Neuron (in vitro differentiated cells): Measurements from ENCODE around the gene TFAP2E.

ENCODE experiments used
- H2AFZ ChIP-seq: one replicate; pipeline ENCODE4 v1.6.1; 2013; ENCODE audit warnings: low read depth, mild to moderate bottlenecking, inconsistent platforms, low read length, moderate library complexity
- H3K27me3 ChIP-seq: one replicate; pipeline ENCODE4 v1.6.1; 2013; ENCODE audit warnings: low read length; ENCODE audit not compliant: insufficient read depth
- H3K36me3 ChIP-seq: one replicate; pipeline ENCODE4 v1.6.1; 2013; ENCODE audit warnings: low read length; ENCODE audit not compliant: insufficient read depth
- H3K4me1 ChIP-seq: one replicate; pipeline ENCODE4 v1.6.1; 2013; ENCODE audit warnings: low read length; ENCODE audit not compliant: insufficient read depth
- H3K4me3 ChIP-seq: 2 replicates; pipeline ENCODE4 v1.5.1; 2013; ENCODE audit warnings: mild to moderate bottlenecking, low read length, moderate library complexity
- H3K9me3 ChIP-seq: one replicate; pipeline ENCODE4 v1.6.1; 2013; ENCODE audit warnings: low read length

TFAP2E gene

DNA sequence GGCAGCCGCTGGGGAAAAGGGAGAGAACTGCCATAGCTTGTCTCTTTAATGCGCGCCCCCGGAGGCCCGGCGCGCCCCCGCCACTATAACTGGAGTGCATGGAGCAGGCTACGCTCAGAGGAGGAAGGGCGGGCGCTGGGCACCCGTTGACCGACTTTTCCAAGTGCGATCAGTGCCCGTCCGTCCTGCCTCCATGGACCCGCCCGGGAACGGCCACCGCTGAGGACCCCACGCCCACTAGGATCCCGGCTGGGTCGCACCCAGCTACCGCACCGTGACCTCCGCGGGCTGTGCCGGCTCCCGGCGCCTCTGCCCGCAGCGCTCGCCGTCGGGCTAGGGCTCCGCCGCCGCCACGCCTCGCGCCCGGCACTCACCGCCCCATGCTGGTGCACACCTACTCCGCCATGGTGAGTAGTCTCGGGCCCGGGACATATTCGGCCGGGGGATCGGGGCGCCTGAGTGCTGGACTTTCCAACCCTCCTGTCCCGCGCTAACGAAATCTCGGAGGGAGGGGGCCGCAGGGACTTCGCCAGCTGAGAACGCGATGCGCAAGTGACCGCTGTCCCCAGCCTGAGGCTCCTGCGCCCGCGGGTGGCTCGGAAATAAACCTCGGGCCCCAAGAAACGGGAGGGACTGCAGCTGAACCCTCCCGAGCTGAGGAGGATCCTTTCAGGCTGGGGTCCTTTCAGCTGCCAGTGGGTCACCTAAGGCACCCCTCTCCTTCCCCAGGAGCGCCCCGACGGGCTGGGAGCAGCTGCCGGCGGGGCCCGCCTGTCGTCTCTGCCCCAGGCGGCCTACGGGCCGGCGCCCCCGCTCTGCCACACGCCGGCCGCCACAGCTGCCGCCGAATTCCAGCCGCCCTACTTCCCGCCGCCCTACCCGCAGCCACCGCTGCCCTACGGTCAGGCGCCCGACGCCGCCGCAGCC is at the start of gene TFAP2E:
Gene TFAP2E (plus strand): TSS at position 117 of the 927 bp plus-strand sequence. CDS start 264 bp downstream, at position 381.
- Histone ChIP-seq H2AFZ (peak within 1 kb of the TSS; percentile 67), H3K4me1 (peaks cover 8% of the 10 kb centered on the region), H3K9me3 (peaks cover 1% of the 10 kb centered on the region), H3K27me3 (peaks cover 27% of the 10 kb centered on the region), H3K36me3 (no peaks in the 10 kb centered on the region), H3K4me3 (peak within 1 kb of the TSS; percentile 48)

DNA sequence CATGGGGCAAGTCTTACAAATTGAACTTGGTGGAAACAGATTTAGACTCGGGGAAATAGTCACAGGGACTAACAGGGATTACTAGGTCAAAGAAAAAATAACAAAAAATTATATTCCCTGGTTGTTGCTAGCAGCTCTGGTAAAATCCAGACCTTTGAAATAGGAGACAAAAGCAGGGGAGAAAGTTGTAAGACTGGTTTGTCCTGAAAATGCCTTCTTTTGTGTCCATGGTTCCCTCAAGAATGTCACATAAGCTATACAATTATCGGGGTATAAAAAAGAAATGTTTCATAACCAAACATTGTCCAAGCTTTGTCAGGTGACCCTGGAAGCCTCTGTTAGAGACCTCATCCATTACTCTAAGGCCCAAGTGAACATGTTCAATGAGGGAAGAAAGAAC is 49.0 kb upstream of the TFAP2E start:
- H3K36me3 ChIP-seq, result peaks cover 4% of the 10 kb centered on the region
- H3K27me3 ChIP-seq, result no peaks in the 10 kb centered on the region
- H3K4me3 ChIP-seq, result no peak overlapping the region

GRCh38 chr1:35530168-35530567 is 42.9 kb upstream of the TFAP2E start:
- Histone ChIP-seq H3K4me3 (no peak overlapping the region), H2AFZ (no peak overlapping the region), H3K27me3 (no peaks in the 10 kb centered on the region), H3K4me1 (no peaks in the 10 kb centered on the region), H3K9me3 (peaks cover 29% of the 10 kb centered on the region), H3K36me3 (peaks cover 20% of the 10 kb centered on the region)

More for the DNA sequence above, 49.0 kb upstream of the TFAP2E start:
- Histone ChIP-seq H2AFZ (no peak overlapping the region), H3K4me1 (no peaks in the 10 kb centered on the region), H3K9me3 (peaks cover 17% of the 10 kb centered on the region)

- H3K36me3 ChIP-seq, result peaks cover 23% of the 10 kb centered on the region
- H2AFZ ChIP-seq, result no peak overlapping the region
- peaks cover 29% of the 10 kb centered on the region for H3K9me3 ChIP-seq
- H3K27me3 ChIP-seq, result no peaks in the 10 kb centered on the region
- H3K4me3 ChIP-seq, result no peak overlapping the region
- H3K4me1 ChIP-seq, result no peaks in the 10 kb centered on the region
Measured at GRCh38 chr1:35530946-35531345, 42.2 kb upstream of the TFAP2E start.

DNA sequence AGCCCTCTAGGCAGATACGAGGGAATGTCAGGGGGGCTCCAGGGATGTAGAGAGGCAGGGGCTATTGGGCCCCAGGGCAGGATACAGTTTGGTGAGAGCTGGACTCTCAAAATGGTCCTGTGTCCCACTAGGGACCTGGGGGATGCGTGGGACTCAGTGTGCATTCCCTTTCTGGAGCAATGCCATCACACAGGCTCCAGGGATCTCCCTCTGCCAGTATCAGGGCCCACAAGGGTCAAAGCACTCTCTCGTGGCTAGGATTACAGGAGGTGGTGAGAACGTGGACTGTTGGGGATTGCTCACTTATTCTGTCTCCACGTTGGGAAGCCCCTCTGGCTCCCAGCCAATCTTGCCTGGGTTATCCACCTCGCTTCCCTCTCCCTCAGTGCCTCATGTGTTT is 41.7 kb upstream of the TFAP2E start:
- no peaks in the 10 kb centered on the region for H3K4me1 ChIP-seq
- peaks cover 23% of the 10 kb centered on the region for H3K36me3 ChIP-seq
- H3K4me3 ChIP-seq, result no peak overlapping the region
- peaks cover 28% of the 10 kb centered on the region for H3K9me3 ChIP-seq
- no peaks in the 10 kb centered on the region for H3K27me3 ChIP-seq
- no peak overlapping the region for H2AFZ ChIP-seq

- Histone ChIP-seq H3K9me3 (peaks cover 22% of the 10 kb centered on the region), H3K4me1 (no peaks in the 10 kb centered on the region), H3K4me3 (no peak overlapping the region), H3K36me3 (peaks cover 23% of the 10 kb centered on the region), H3K27me3 (no peaks in the 10 kb centered on the region), H2AFZ (no peak overlapping the region)
Measured at GRCh38 chr1:35532497-35533223, 40.5 kb upstream of the TFAP2E start.

GRCh38 chr1:35533586-35533985 is 39.5 kb upstream of the TFAP2E start:
- Histone ChIP-seq H3K36me3 (peaks cover 23% of the 10 kb centered on the region), H3K4me1 (peaks cover 4% of the 10 kb centered on the region)

GRCh38 chr1:35535243-35535642 is 37.9 kb upstream of the TFAP2E start:
- H3K27me3 ChIP-seq, result no peaks in the 10 kb centered on the region
- peaks cover 19% of the 10 kb centered on the region for H3K4me1 ChIP-seq
- H2AFZ ChIP-seq, result no peak overlapping the region
- no peak overlapping the region for H3K4me3 ChIP-seq
- peaks cover 17% of the 10 kb centered on the region for H3K9me3 ChIP-seq
- H3K36me3 ChIP-seq, result peaks cover 23% of the 10 kb centered on the region

More at GRCh38 chr1:35533586-35533985, 39.5 kb upstream of the TFAP2E start:
- Histone ChIP-seq H3K4me3 (no peak overlapping the region), H3K27me3 (no peaks in the 10 kb centered on the region), H2AFZ (no peak overlapping the region), H3K9me3 (peaks cover 22% of the 10 kb centered on the region)

- Histone ChIP-seq H3K36me3 (peaks cover 9% of the 10 kb centered on the region), H2AFZ (no peak overlapping the region), H3K27me3 (no peaks in the 10 kb centered on the region), H3K4me1 (peaks cover 19% of the 10 kb centered on the region), H3K4me3 (no peak overlapping the region), H3K9me3 (peaks cover 3% of the 10 kb centered on the region)
Measured at GRCh38 chr1:35536556-35537162, 36.5 kb upstream of the TFAP2E start.

DNA sequence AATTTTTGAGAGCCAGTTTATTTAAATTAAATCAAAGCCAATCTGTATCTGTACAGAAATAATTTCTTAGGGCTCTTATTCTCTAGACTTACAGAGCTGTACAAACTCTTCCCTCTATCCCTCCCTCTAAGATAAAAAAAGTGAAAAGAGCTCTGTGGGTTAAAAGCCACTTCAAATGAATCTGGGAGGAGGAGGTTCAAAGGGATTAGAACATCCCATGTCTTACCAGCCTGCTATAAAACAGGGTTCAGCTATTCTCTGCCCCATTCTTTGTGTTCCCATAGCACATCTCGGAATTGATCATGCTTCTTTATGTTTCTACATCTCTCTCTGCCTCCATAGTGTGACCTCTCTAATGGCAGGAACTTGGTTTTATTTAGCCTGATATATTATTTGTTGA is 35.3 kb upstream of the TFAP2E start:
- H3K9me3 ChIP-seq, result no peaks in the 10 kb centered on the region
- H3K4me1 ChIP-seq, result peaks cover 19% of the 10 kb centered on the region
- H2AFZ ChIP-seq, result no peak overlapping the region
- H3K4me3 ChIP-seq, result no peak overlapping the region
- no peaks in the 10 kb centered on the region for H3K27me3 ChIP-seq
- peaks cover 6% of the 10 kb centered on the region for H3K36me3 ChIP-seq

DNA sequence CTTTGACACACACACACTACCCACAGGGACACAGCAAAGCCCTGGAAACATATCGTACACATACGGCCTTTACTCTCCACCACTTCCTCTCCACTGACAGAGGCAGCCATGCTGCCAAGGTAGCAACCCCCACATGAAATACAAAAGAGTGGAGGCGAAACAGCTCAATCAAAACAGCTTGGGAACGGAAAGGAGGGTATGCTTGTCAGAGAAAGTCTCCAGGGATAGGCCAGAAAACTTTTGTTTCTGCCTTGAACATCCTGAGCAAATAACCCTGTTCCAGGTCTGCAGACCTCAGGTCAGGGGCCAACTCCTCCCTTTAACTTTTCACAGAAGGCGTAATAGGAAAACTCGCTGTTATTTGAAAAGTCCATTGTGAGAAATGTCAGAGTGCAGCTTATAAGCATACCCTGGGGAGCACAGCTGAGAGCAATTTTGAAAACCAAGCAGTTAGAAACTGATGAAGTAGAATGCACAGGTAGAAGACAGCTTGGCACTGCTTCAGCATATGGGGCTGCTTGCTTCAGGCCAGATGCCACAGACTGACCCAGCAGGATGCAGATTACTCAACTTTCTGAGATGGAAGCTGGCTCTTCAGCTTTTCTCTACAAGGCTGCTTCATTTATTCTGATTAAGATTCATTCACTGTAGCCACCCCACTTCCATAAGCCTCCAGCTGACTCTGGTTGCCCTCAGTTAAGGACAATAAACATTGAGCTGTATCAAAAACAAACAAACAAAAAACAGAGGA is 33.9 kb upstream of the TFAP2E start:
- Histone ChIP-seq H3K36me3 (peaks cover 3% of the 10 kb centered on the region), H3K9me3 (no peaks in the 10 kb centered on the region), H2AFZ (no peak overlapping the region), H3K4me1 (peaks cover 19% of the 10 kb centered on the region), H3K4me3 (no peak overlapping the region), H3K27me3 (no peaks in the 10 kb centered on the region)

DNA sequence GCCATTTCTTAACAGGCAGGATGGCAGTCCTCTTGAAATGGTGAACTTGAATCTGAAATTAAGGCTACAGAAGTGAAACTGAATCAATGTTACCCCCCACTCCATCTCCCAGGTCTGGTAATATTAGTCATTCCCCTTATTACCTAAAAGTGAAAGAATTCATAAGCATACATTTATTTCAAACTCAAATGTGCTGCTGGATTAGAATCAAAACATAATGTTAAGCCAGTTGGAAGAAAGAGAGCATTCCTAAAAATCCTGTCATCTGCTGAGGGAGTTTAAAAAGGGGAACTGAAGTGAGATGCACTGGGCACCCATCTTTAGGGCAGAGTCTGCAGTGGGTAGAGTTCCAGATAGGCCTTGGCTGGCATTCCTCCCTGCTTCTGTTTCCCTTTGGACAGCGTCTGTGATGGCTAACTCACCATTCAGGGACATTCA is 33.3 kb upstream of the TFAP2E start:
- Histone ChIP-seq H3K9me3 (no peaks in the 10 kb centered on the region), H2AFZ (no peak overlapping the region), H3K4me1 (peaks cover 19% of the 10 kb centered on the region), H3K27me3 (no peaks in the 10 kb centered on the region), H3K4me3 (no peak overlapping the region), H3K36me3 (peaks cover 7% of the 10 kb centered on the region)
